Right renal cortex interstitium (tissue), 3 donors: ENCODE results near the gene HLA-DQB1. TPM values are rescaled to one million over a fixed set of nuclear protein-coding genes. Genes with fewer than 3 reads are reported as not detected.
"Not testable (repeated sequence)": the region's sequence is repeated elsewhere in the genome, so short reads cannot be mapped to it uniquely, and the experiment has no call there.

Source experiments
- DNase-seq, 3 donors: peaks; one replicate each; pipeline ENCODE4 v3.0.0-alpha.2; 2013; ENCODE audit warnings: low read depth in 3 of 3, low spot score in 2 of 3
- polyA plus RNA-seq, 3 donors: library from polyadenylated mRNA; unstranded; fragments of 120-200 nt; gene quantifications; one replicate each; pipeline ENCODE4 v1.2.1, GENCODE V29; 2013; ENCODE audit not compliant: insufficient read length in 3 of 3

The HLA-DQB1 gene
- polyA plus RNA-seq, 3 donors: 4.3 to 7.7 (median 5.1) TPM

DNA sequence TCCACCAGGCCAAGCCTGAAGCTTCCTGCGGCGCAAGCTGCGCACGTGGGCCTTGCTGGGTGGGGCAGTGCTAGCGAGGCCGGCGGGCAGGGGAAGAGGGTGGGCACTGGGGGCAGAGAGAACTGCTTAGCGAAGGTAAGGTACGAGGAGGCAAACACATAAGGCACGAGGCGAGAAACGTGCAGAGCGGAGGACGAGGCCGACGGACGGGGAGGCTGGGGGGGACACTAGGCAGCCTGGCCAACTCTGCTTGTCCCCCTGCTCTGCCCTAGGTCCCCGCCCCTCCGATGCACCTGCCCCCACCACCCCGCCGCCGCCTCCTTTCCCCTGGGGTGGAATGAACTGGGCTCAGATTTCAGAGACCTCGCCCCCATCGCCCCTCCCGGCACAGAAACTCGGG is 2.1 kb downstream of the HLA-DQB1 start:
- no peak for DNase-seq

GRCh38 chr6:32662836-32663235 is 3.6 kb downstream of the HLA-DQB1 start:
- no peak for DNase-seq

- DNase-seq: no peak
Measured at GRCh38 chr6:32662099-32662498, 4.4 kb downstream of the HLA-DQB1 start.

- no peak for DNase-seq
Measured at GRCh38 chr6:32659856-32660595, 6.4 kb downstream of the HLA-DQB1 start.

DNA sequence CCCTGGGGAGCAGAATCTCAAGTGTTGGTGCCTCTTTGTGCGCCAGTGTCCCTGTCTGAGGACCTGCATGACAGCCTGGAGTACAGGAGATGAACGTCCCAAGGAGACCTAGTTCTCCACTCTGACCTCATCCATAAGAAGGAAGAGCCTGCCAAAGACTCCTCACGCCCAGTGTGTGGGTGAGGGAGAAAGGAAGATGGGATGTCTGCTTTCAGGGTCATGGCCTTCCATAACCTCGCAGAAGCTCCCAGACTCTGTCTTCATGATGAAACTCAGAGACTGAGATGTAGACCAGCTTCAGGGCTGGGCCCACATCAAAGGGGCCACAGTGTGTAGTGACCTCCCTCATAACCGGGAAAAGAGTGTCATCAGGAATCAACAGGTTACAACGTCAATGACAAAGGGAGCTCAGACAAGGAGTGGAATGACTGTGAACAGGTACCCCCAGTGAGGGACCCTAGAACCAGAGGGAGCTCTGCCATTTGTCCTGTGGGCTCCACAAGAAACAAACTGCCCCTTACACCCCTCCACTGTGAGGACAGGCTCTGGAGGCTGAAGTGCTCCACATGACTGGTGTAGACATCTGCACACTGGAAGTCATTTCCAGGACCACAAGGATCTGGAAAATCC is 8.1 kb downstream of the HLA-DQB1 start:
- no peak for DNase-seq

GRCh38 chr6:32657819-32658218 is 8.6 kb downstream of the HLA-DQB1 start:
- DNase-seq: not testable (repeated sequence)

- DNase-seq: not testable (repeated sequence)
Measured at GRCh38 chr6:32657329-32657728, 9.1 kb downstream of the HLA-DQB1 start.

GRCh38 chr6:32655203-32655710 is 11.2 kb downstream of the HLA-DQB1 start:
- DNase-seq: no peak

DNA sequence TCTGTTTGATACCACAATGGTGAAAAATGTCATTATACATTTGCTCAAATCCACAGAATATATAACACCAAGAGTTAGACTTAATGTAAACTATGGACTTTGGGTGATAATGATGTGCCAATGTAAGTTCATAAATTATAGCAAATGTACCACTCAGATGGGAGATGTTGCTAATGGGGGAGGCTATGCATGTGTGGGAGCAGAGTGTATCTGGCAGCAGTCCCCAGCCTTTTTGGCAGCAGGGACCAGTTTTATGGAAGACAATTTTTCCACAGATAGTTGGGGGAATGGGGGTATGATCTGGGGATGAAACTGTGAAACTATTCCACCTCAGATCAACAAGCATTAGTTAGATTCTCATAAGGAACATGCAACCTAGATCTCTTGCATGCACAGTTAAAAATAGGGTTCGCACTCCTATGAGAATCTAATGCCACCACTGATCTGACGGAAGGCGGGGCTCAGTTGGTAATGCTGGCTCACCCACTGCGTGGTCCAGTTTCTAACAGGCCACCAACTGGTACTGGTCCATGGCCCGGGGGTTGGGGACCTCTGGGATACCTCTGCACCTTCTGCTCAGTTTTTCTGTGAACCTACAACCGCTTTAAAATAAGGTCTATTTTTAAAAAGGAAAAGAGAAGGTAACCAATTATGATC is 21.3 kb downstream of the HLA-DQB1 start:
- DNase-seq: no peak

DNA sequence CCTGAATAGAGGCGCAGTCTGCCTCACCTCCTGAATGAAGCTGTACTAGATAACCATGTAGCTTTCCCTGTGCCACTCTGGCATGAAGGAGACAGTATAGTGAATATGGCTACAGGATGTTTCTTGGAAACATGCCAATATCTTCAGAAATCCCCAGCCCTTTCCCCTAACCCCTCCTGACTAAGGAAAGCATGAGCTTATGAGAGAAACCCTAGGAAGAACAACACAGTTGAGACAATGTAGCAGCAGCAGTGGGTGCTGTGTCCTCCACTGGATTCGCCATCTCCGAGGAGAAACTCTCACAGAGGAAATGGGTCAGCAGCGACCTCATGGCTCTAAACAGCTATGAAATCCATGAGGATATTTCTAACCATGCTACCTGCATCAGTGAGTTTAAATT is 22.6 kb downstream of the HLA-DQB1 start:
- no peak for DNase-seq

- DNase-seq: no peak
Measured at GRCh38 chr6:32642720-32643106, 23.7 kb downstream of the HLA-DQB1 start.

DNA sequence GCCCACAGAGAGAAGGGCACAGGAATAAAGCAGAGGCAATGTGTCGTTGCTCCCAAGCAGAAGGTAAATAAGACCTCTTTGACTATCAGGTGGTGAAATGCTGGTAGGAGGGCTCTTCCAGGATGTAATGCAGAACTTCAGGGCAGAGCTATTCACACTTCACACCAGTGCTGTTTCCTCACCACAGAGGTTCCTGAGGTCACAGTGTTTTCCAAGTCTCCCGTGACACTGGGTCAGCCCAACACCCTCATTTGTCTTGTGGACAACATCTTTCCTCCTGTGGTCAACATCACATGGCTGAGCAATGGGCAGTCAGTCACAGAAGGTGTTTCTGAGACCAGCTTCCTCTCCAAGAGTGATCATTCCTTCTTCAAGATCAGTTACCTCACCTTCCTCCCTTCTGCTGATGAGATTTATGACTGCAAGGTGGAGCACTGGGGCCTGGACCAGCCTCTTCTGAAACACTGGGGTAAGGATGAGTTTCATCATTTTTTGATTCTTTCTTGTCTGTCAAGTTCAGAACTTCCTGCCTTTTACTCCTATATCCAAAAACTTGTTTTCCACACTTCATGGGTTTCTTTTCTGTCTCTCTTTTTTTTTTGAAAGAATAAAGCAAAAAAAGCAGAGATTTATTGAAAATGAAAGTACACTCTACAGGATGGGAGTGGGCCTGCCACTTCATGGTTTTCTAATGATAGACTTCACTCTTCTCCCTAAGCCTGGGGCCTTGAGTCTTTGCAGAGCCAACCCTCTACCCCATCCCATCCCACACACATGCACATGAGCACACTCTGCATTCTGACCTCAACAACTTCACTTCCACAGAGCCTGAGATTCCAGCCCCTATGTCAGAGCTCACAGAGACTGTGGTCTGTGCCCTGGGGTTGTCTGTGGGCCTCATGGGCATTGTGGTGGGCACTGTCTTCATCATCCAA is 24.4 kb downstream of the HLA-DQB1 start:
- DNase-seq: not testable (repeated sequence)

DNA sequence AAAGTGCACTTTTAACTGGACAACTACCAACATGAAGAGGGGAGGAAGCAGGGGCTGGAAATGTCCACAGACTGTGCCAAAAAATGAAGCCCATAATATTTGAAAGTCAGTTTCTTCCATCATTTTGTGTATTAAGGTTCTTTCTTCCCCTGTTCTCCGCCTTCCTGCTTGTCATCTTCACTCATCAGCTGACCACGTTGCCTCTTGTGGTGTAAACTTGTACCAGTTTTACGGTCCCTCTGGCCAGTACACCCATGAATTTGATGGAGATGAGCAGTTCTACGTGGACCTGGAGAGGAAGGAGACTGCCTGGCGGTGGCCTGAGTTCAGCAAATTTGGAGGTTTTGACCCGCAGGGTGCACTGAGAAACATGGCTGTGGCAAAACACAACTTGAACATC is 25.3 kb downstream of the HLA-DQB1 start:
- no peak for DNase-seq

- DNase-seq: no peak
Measured at GRCh38 chr6:32639440-32640394, 26.7 kb downstream of the HLA-DQB1 start.

- no peak for DNase-seq
Measured at GRCh38 chr6:32638532-32639219, 27.8 kb downstream of the HLA-DQB1 start.

- no peak for DNase-seq
Measured at GRCh38 chr6:32637883-32638282, 28.6 kb downstream of the HLA-DQB1 start.

DNA sequence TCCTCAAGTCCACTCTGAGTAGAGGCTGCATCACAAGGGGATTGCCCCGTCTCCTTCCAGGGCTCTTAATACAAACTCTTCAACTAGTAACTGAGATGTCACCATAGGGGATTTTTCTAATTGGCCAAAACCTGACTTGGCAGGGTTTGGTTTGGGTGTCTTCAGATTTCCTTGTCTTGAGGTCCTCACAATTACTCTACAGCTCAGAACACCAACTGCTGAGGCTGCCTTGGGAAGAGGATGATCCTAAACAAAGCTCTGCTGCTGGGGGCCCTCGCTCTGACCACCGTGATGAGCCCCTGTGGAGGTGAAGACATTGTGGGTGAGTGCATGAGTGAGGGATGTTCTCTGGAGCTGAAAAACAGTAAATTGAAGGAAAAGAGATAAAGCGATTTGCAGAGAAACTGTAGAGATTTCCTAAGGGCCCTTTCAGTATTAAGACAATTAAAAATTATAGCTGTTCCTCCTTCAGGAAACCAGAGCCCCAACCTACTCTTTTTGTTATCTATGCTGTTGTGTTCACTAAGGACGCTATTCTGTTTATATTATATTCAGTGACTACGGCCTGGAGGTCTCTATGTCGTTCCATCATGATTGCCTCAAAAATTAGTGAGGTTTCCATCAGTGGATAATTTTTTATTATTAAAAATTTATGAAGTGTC is 29.1 kb downstream of the HLA-DQB1 start, which contains the start of gene HLA-DQA1:
Gene HLA-DQA1, plus strand, starts transcription at position 188 of the 662 bp plus-strand sequence. Its CDS starts 53 bp downstream, at position 241.
- no peak for DNase-seq

- no peak for DNase-seq
Measured at GRCh38 chr6:32635526-32636123, 30.8 kb downstream of the HLA-DQB1 start.
